Measurements from ENCODE around the gene SEMA3C.

GRCh38 chr7:80770675-80771081 lies 148.2 kb downstream of the SEMA3C start:
- TF ChIP-seq CTCF (IDR thresholded peaks at IDR 0.05) (no peak), POLR2A (IDR thresholded peaks at IDR 0.05) (no peak)
